ENCODE measurements around the gene KCNJ6. TPM values are rescaled to one million over a fixed set of nuclear protein-coding genes. Genes with fewer than 3 reads are reported as not detected.

KCNJ6 gene
- total and polyA plus RNA-seq, 7 donors: under 0.01 to 0.01 TPM; not detected in 5

DNA sequence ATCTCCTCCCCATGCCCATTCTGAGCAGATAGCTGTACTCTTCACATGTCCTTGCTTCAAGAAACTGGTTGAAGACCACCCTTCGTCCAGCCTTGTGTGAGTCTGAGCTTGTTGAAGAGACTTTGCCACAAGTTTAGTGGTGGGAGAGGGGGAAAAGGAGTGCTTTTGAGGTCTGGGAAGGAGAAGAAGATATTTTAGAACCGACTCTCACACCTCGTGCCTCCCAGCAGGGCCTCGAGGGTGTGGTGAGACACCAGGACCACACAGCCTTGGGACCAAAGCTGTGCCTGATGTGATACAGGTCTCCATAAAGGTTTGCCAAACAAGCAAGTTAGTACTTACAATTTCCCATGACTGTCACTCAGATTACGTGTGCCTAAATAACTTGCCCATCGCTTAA is 347.8 kb downstream of the KCNJ6 start:
- Histone ChIP-seq H3K4me3 (no peak overlapping the region), H3K4me1 (peaks cover 19% of the 10 kb centered on the region), H3K9me3 (no peaks in the 10 kb centered on the region), H3K27ac (peak overlapping the region; percentile 97), H3K36me3 (ENCODE audit: insufficient read depth in 1 of 2, low read depth in 1 of 2) (no peaks in the 10 kb centered on the region), H3K27me3 (ENCODE audit: insufficient read depth in 3 of 3, low read length in 2 of 3) (no peaks in the 10 kb centered on the region)
- DNase-seq: no peak
- WGBS, 3 donors: 79 to 82% (median 82%) methylated on average over 6 of the region's 6 CpGs
- no peak for ATAC-seq
- TF ChIP-seq, protein P1, sequence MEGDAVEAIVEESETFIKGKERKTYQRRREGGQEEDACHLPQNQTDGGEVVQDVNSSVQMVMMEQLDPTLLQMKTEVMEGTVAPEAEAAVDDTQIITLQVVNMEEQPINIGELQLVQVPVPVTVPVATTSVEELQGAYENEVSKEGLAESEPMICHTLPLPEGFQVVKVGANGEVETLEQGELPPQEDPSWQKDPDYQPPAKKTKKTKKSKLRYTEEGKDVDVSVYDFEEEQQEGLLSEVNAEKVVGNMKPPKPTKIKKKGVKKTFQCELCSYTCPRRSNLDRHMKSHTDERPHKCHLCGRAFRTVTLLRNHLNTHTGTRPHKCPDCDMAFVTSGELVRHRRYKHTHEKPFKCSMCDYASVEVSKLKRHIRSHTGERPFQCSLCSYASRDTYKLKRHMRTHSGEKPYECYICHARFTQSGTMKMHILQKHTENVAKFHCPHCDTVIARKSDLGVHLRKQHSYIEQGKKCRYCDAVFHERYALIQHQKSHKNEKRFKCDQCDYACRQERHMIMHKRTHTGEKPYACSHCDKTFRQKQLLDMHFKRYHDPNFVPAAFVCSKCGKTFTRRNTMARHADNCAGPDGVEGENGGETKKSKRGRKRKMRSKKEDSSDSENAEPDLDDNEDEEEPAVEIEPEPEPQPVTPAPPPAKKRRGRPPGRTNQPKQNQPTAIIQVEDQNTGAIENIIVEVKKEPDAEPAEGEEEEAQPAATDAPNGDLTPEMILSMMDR (IDR thresholded peaks at IDR 0.05): no peak
- intact Hi-C loops (cut with DNase I): no loop called here

DNA sequence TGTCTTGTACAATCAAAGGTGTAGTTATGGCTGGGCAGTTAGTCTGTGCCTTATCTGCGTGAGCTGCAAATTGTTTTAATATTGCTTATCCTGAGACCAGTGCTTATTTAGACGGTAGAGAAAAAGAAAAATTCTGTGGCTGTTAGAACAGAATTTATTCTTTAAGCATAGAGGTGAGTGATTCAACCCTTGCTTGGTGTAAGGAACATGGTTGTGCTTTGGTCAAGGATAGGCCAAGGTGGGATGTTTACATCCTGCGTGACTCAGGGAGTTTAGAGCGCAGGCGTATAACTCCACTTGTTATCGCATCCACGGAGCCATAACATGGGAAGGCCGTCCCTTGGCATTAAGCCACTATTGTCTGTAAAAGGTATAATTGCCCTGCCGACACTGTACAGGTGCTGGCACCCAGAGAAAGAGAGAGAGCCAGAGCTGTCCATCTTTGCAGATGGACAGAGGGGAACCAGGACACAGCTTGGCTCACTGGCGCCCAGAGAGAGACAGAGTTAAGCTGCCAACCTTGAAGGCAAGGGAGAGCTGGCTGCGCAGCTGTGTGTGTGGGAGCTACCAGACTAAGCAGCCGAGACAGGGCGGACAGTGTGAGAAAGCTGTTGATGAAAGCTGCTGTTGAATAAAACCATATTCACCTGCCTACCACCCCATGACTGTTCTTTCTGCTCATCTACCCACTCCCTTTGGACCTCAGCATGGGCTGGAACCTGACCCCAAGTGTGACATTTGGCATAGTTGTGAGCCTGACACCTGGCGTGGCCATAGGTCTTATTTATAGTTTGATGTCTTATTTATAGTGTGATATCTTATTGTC is 349.3 kb downstream of the KCNJ6 start:
- TF ChIP-seq, protein P1 (IDR thresholded peaks at IDR 0.05): no peak
- peak; percentile 17 to 51 (median 48) for ATAC-seq
- Histone ChIP-seq H3K9me3 (no peaks in the 10 kb centered on the region), H3K27me3 (ENCODE audit: insufficient read depth in 3 of 3, low read length in 2 of 3) (no peaks in the 10 kb centered on the region), H3K4me1 (peaks cover 27% of the 10 kb centered on the region), H3K27ac (peak overlapping the region; percentile 97), H3K4me3 (peak overlapping the region; percentile 3), H3K36me3 (ENCODE audit: insufficient read depth in 1 of 2, low read depth in 1 of 2) (no peaks in the 10 kb centered on the region)
- 54 to 58% (median 58%) methylated on average over 14 of the region's 14 CpGs for WGBS, 3 donors
- DNase-seq: peak; percentile 23 to 74
- intact Hi-C loops (cut with DNase I): no loop called here

DNA sequence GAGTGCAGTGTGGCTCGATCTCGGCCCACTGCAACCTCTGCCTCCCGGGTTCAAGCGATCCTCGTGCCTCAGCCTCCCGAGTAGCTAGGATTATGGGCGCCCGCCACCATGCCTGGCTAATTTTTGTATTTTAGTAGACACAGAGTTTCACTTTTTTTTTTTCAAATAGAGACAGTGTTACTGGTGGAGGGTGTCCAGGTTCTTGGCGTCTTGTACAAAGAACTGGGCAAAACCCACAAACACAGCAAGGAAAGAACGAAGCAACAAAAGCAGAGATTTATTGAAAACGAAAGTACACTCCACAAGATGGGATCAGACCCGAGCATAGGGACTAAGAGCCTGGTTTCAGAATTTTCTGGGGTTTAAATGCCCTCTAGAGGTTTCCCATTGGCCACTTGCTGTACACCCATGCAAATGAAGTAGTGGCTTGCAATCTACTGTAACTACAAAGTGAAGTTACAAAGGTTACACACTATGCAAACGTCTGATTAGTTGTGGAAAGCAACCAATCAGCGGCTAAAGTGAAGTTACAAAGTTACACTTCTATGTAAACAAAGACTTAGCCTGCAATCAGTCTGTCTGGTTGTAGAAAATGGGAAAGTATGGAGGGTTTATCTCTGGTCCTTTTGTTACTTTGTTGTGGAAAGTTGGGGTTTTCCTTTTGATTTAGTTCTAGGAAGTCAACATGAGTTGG is 350.6 kb downstream of the KCNJ6 start:
- no peak for DNase-seq

DNA sequence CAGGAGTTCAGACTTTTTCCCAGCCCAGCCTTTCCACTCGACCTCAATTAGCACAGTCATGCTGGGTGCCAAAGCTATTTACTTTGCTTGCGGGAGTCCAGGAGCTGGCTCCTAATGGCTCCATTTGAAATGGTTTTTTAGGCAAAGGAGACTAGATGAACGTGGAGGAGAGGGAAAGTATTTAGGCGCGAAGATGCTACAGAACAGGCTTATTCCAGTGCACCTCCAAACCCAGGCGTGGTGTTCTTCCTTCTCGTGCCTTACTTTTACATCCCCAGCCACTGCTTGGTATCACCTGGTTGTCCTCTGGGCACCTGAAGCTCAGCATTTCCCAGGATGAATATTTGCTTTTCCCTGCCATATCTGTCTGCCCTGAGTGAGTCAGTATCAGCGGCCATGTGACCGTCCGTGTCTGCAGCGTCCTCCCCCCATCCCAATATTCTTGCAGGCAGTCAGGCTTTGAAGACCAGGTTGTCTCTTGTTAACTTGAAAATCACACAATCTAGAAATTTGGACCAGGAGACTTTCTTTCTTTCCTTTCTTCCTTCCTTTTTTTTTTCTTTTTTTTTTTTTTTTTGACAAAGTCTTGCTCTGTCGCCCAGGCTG is 351.2 kb downstream of the KCNJ6 start:
- H3K36me3 ChIP-seq (ENCODE audit: insufficient read depth in 1 of 2, low read depth in 1 of 2): no peaks in the 10 kb centered on the region
- peak overlapping the region; percentile 97 for H3K27ac ChIP-seq
- H3K4me1 ChIP-seq: peaks cover 30% of the 10 kb centered on the region
- DNase-seq (peak in 1 of 2 donors; percentile 58), ATAC-seq (peak in 2 of 4 donors; percentile 15 to 36)
- TF ChIP-seq, protein P1 (IDR thresholded peaks at IDR 0.05): no peak
- intact Hi-C loops (cut with DNase I): loop anchor here in 1 of 2 donors (5.0 kb wide), 2 partner anchors 198 to 298 kb away; partner anchors contain the start of genes DYRK1A and VPS26C
- H3K27me3 ChIP-seq (ENCODE audit: insufficient read depth in 3 of 3, low read length in 2 of 3): no peaks in the 10 kb centered on the region
- no peaks in the 10 kb centered on the region for H3K9me3 ChIP-seq
- 38 to 60% (median 43%) methylated on average over 12 of the region's 12 CpGs for WGBS, 3 donors
- H3K4me3 ChIP-seq: peak overlapping the region; percentile 87

More for the DNA sequence above, 350.6 kb downstream of the KCNJ6 start:
- Histone ChIP-seq H3K36me3 (ENCODE audit: insufficient read depth in 1 of 2, low read depth in 1 of 2) (no peaks in the 10 kb centered on the region), H3K4me3 (peak overlapping the region; percentile 87), H3K27ac (peak overlapping the region; percentile 97), H3K4me1 (peaks cover 30% of the 10 kb centered on the region), H3K27me3 (ENCODE audit: insufficient read depth in 3 of 3, low read length in 2 of 3) (no peaks in the 10 kb centered on the region), H3K9me3 (no peaks in the 10 kb centered on the region)
- ATAC-seq: no peak
- TF ChIP-seq, protein P1 (IDR thresholded peaks at IDR 0.05): no peak
- WGBS, 3 donors: 73 to 79% (median 77%) methylated on average over 14 of the region's 14 CpGs
- intact Hi-C loops (cut with DNase I): no loop called here
